HFF-Myc (cell line): ENCODE results near the gene USP10.

Experiments used
- DNase-seq: peaks from one replicate; pipeline ENCODE4 v3.0.0-alpha.2; 2011; ENCODE audit warnings: low read depth; ENCODE audit errors: extremely low read depth
- H3K4me3 ChIP-seq: replicated peaks from 2 replicates; pipeline ENCODE4 v1.5.1; 2011; ENCODE audit warnings: low read depth, mild to moderate bottlenecking, control low read depth, low read length
- TF ChIP-seq, protein P1 (sequence below): IDR thresholded peaks from 2 replicates; pipeline ENCODE4 v1.5.1; 2012; ENCODE audit warnings: mild to moderate bottlenecking, low read depth, low read length, control low read depth; ENCODE audit errors: missing control alignments

The USP10 gene

DNA sequence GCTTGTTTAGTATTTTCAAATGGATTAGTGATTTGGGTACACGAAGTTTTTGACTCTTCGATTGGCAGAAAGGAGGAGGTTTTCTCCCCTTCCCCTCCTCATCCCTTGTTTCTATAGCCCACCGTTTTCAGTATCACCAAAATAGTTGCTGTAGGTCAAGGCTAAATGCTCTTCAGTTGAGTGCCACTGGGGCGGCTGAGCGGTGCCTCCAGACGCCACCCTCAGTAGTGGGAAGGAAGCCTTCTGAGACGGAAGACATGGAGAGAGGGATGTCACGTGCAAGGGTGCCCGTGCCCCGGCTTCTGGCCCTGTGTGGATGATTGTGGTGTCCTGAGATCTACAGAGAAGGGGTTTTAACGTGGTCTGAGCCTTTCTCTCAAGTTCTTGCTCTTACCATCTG is 80.3 kb downstream of the USP10 start:
- TF ChIP-seq, protein P1, sequence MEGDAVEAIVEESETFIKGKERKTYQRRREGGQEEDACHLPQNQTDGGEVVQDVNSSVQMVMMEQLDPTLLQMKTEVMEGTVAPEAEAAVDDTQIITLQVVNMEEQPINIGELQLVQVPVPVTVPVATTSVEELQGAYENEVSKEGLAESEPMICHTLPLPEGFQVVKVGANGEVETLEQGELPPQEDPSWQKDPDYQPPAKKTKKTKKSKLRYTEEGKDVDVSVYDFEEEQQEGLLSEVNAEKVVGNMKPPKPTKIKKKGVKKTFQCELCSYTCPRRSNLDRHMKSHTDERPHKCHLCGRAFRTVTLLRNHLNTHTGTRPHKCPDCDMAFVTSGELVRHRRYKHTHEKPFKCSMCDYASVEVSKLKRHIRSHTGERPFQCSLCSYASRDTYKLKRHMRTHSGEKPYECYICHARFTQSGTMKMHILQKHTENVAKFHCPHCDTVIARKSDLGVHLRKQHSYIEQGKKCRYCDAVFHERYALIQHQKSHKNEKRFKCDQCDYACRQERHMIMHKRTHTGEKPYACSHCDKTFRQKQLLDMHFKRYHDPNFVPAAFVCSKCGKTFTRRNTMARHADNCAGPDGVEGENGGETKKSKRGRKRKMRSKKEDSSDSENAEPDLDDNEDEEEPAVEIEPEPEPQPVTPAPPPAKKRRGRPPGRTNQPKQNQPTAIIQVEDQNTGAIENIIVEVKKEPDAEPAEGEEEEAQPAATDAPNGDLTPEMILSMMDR, result no peak
- DNase-seq, result no peak
- H3K4me3 ChIP-seq, result no peak overlapping the region

DNA sequence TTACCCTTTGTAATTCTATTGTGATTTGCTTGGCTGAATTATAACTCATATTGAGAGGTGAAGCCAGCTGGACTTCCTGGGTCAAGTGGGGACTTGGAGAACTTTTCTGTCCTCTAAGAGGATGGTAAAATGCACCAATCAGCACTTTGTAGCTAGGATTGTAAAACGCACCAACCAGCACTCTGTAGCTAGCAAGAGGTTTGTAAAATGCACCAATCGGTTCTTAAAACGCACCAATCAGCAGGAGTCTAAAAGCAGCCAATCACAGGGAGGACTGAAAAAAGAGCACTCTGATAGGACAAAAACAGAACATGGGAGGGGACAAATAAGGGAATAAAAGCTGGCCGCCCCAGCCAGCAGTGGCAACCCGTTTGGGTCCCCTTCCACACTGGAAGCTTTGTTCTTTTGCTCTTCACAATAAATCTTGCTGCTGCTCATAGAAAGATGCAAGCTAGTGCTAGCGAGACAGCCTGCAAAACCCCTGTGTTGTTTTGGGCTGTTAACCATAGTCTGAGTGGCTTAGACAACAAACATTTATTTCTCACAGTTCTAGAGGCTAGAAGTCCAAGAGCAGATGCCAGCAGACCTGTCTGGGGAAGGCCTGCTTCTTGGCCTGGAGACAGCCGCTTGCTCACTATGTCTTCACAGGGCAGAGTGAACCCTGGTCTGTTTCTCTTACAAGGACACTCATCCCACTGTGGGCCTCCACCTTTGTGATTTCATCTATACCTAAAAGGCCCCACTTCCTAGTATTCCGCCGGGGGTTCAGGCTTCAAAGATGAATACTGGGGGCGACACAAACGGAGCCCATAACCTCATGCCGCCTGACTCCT is 81.0 kb downstream of the USP10 start:
- H3K4me3 ChIP-seq, result no peak overlapping the region
- TF ChIP-seq, protein P1, result no peak
- DNase-seq, result no peak

GRCh38 chr16:84782846-84783245 is 83.0 kb downstream of the USP10 start:
- DNase-seq, result no peak
- TF ChIP-seq, protein P1, result no peak
- H3K4me3 ChIP-seq, result no peak overlapping the region

DNA sequence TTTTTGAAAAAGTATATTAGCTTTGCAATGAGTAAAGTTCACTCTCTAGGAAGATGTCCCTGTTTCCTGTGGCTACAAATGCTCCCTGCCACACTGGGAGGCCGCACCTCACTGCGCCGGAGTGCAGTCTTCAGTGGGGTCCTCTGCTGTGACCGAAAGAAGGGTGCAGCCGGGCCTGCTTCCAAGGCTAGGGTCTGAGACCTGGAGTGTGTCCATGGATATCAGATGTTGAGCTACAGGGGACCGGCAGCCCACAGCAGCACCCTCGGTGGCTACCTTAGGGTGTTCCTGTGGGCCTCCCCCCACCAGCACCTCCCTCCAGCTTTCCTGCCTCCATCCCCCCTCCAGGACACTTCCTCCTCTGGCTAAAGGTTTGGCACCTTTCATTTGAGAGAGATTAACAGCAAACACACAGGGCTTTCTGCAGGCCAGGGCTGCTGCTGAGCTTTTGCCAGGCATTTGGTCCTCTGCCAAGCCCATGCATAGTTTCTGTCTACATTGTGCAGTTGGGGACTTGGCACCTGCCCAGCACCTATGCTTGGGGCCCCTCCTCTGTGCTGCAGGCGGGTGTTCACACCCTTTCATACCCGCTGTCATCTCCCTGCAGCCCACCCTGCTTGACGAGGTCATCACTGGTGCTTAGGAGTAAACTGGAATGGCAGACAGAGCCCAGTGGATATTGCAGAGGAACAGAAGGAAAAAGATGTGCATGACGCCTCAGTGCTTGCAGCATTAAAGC is 86.2 kb downstream of the USP10 start:
- DNase-seq, result no peak
- TF ChIP-seq, protein P1, result no peak
- H3K4me3 ChIP-seq, result no peak overlapping the region

GRCh38 chr16:84786605-84787262 is 86.9 kb downstream of the USP10 start:
- TF ChIP-seq, protein P1, result no peak
- H3K4me3 ChIP-seq, result no peak overlapping the region
- DNase-seq, result no peak

- DNase-seq, result no peak
- H3K4me3 ChIP-seq, result no peak overlapping the region
- TF ChIP-seq, protein P1, result no peak
Observed at GRCh38 chr16:84787263-84787622, 87.4 kb downstream of the USP10 start.
